ENCODE data around the gene SERPIND1.
"Not testable (repeated sequence)": the region's sequence is repeated elsewhere in the genome, so short reads cannot be mapped to it uniquely, and the experiment has no call there.

SERPIND1 gene

DNA sequence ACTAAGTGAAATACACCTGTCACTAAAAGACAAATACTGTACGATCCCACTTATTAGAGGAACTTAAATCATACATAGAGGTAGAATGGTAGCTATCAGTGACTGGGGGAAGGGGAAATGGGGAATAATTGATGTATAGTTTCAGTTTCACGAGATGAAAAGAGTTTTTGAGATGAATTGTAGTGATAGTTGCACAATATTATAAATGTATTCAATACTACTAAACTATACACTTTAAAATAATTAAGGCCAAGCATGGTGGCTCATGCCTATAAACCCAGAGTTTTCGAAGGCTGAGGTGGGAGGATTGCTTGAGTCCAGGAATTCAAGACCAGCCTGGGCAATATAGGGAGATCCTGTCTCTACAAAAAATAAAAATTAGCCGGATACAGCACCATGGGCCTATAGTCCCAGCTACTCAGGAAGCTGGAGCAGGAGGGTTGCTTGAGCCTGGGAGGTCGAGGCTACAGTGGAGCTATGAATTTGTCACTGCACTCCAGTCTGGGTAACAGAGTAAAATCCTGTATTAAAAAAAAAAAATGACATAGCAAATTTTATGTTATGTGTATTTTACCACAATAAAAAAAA lies 40.4 kb downstream of the SERPIND1 start:
- no peak for DNase-seq (ENCODE audit: low spot score)

DNA sequence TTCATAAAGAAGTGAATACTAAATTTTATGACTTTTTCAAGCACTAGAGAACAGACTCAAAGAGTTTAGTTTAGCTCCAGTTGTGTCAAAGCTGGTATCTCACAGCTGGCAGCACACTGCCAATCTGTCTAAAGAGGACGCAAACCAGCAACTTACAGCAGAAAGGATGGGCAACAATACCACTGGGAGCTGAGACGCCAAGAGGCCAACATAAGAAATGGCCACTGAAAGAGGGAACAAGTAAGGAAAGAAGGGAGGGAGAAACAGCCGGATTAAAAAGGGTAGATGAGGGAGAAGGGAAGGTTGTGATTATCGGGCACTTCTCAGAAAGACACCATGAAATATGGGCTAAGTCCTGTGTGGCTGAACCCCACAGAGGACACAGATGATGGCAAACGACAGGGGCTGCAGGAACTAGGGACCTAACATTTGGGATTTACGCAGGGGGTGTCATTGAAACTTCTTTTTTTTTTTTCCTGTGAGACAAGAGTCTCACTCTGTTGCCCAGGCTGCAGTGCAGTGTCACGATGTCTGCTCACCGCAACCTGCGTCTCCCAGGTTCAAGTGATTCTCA lies 41.7 kb downstream of the SERPIND1 start:
- DNase-seq (ENCODE audit: low spot score) = no peak

DNA sequence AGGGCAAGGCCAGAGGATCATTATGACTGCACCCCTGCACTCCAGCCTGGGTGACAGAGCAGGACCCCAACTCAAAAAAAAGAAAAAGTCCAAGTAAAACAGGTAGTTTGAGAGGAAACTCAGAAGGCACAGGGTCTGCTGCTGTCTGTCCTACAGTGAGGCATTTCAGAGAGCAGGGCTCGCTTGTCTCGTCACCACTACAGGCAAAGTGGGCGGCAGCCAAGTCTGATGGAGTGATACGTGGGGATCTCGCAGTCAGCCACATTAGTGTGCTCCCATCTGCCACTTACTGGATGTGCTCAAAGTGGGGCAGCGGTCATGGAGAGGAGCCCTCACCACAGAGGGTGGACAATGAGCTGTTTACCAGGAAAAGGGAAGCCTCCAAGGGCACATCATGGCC lies 42.6 kb downstream of the SERPIND1 start:
- no peak for DNase-seq (ENCODE audit: low spot score)

DNA sequence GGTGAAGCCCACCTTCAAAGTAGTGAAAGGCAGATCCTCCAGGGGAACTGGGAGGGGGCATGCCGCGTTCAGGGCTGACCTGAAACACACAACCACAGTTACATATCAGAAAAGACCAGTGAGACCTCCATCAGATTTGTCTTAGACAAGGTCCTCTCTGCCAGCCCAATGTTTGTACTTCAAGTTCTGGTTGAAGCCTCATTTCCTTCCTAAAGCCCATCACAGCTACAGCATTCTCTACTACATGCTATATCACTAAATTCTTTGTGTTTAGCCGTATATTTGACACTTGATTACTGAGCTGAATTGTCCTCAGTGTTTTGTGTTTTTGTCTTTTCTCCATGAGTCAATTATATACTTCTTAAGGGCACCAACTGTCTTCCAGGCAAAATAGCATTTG lies 44.6 kb downstream of the SERPIND1 start:
- no peak for DNase-seq (ENCODE audit: low spot score)

DNA sequence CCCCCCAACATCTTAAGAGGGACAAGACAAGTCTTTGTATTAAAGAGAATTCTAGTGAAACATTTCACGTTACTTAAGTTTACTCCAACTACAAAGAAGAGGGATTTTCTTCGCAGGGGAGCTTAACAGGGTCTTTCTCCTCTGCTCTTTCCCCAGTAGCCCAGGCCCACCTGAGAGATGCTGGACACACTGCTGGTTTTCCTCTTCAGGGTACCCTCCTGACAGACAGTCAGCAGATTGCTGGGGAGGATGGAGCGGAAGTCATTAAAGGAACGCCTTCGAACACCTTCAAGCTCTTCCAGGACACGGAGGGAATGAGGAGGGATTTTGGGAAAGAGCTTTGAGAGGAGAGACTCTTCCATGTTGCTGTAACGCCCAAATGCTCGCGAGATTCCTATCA lies 45.6 kb downstream of the SERPIND1 start:
- no peak for DNase-seq (ENCODE audit: low spot score)

DNA sequence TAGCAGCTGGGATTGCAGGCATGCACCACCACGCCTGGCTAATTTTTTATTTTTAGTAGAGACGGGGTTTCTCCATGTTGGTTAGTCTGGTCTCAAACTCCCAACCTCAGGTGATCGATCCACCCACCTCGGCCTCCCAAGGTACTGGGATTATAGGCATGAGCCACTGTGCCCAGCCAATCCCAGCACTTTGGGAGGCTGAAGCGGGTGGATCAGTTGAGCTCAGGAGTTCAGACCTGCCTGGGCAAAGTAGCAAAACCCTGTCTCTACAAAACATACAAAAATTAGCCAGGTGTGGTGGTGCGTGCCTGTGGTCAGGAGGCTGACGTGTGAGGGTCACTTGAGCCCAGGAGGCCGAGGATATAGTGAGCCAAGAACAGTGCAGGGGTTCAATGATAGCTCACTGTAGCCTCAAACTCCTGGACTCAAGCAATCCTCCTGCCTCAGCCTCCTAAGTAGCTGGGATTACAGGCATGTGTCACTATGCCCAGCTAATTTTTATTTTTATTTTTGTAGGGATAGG lies 47.9 kb downstream of the SERPIND1 start:
- DNase-seq (ENCODE audit: low spot score) = not testable (repeated sequence)

DNA sequence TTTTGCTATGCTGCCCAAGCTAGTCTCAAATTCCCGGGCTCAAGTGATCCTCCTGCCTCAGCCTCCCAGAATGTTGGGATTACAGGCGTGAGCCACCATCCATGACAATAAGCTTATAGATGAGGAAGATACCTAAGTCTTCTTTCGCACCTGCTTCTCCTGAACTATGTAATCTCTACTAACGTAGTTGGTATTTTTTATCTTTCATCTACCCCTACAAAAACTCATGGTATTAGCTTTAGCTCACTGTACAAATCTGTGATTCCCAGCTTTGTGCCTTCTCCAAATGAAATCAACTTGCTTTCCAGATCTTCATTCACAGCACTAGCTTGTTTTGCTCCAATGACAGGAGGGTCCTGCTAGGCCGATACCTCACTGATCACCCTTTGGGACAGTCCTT lies 48.3 kb downstream of the SERPIND1 start:
- no peak for DNase-seq (ENCODE audit: low spot score)

DNA sequence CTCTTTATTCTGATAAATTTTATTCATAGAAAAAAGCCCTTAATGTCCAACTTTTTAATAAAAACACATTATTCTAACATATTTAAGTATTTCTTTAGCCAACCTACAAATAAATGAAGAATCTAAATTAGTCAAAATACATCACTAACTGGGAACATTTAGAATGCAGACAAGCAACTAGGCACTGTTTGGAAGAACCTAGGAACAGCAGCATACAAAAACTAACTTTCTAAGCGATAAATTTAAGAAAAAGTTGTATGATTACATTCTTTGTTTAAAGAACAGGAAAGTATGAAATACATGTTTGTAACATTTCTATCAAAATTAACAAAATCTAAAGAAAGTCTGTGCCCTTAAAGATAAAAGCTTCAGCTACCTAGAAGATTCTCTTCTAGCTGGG lies 49.4 kb downstream of the SERPIND1 start:
- no peak for DNase-seq (ENCODE audit: low spot score)

DNA sequence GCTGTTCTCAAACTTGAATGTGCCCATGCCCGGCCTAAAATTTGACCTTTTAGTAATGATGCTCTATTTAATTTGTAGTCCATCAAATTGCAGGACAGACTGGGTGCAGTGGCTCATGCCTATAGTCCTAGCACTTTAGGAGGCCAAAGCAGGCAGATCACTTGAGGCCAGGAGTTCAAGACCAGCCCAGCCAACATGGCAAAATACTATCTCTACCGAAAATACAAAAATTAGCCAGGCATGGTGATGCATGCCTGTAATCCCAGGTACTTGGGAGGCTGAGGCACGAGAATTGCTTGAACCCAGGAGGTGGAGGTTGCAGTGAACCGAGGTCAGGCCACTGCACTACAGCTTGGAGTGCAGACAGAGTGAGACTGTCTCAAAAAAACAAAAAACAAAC lies 51.3 kb downstream of the SERPIND1 start:
- DNase-seq (ENCODE audit: low spot score) = not testable (repeated sequence)

DNA sequence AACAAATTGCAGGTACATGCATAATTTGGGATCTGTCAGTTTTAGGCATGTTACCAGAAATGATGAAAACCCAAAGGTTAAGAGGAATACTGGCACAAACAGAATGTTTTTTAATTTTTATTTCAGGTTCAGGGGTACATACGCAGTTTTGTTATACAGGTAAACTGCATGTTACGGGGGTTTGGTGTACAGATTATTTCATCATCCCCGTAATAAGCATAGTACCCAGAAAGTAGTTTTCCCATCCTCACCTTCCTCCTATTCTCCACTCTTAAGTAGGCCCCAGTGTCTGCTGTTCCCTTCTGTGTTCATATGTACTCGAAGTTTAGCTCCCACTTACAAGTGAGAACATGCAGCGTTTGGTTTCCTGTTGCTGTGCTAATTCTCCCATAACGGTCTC lies 51.7 kb downstream of the SERPIND1 start:
- no peak for DNase-seq (ENCODE audit: low spot score)

DNA sequence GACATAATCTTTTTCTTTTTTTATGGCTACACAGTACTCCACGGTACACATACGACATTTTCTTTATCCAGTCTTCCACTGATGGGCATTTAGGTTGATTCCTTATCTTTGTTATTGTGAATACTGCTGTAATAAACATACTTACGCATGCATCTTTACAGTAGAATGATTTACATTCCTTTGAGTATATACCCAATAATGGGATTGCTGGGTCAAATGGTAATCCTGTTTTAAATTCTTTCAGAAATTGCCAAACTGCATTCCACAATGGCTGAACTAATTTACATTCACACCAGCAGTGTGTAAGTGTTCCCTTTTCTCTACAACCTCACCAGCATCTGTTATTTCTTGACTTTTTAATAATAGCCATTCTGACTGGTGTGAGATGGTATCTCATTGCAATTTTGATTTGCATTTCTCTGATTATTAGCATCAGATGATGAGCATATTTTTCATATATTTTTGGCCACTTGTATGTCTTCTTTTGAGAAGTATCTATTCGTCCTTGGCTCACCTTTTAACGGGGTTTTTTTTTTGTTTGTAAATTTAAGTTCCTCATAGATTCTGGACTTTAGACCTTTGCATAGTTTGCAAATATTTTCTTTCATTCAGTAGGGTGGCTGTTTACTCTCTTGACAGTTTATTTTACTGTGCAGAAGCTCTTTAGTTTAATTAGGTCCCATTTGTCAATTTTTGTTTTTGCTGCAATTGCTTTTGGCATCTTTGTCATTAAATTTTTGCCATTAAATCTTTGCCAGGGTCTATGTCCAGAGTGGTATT lies 52.6 kb downstream of the SERPIND1 start:
- DNase-seq (ENCODE audit: low spot score) = not testable (repeated sequence)

DNA sequence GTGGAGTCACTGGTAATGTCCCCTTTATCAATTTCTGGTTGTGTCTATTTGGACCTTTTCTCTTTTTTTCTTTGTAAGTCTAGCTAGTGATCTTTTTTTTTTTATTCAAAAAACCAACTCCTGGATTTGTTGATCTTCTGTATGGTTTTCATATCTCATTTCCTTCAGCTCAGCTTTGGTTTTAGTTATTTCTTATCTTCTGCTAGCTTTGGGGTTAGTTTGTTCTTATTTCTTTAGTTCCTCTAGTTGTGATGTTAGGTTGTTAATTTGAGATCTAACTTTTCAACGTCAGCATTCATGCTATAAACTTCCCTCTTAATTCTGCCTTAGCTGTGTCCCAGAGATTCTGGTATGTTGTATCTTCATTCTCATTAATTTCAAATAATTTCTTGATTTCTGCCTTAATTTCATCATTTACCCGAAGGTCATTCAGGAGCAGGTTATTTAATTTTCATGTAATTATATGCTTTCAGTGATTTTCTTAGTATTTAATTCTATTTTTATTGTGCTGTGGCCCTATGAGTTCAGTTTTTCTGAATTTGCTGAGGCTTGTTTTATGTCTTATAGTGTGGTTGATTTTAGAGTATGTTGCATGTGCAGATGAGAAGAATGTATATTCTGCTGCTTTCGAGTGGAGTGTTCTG lies 55.7 kb downstream of the SERPIND1 start:
- no peak for DNase-seq (ENCODE audit: low spot score)

DNA sequence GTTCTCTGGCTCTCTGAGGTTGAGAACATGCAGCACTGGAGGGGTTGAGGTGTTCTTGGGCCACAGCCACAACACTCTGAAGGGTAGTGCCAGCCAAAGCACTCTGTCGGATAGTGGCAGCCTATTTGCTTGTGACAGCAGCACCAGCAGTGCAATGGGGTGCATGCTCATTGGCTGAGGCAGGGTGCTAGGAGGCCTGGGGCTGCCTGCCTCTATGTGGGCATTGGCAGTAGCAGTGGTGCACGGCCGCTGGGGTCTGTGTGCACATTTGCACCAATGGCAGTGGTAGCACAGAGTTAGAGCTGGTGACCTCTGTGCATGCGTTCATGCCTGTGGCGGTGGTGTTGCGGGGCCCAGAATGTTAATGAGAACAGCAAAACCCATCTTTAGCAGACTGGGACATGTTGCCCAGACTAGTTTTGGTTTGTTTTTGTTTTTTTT lies 59.3 kb downstream of the SERPIND1 start:
- no peak for DNase-seq (ENCODE audit: low spot score)

DNA sequence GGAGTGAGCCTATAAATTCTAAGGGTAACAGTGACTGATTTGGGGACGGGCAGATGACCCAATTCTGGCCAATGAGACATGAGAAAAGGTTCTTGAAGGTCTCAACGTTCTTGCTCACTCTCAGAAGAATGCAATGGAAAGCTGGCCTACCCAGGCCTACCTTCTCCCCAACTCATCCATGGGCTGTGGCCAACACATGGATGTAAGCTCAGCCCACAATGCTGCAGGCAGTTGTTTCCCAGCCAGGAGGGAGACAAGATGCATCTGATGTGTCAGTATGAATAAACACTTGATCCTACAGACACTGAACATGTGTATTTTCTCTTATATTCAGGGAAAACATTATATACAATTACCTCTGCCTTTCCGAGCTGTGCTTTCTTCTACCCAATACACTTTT lies 60.3 kb downstream of the SERPIND1 start:
- peak; percentile 58 for DNase-seq (ENCODE audit: low spot score)

DNA sequence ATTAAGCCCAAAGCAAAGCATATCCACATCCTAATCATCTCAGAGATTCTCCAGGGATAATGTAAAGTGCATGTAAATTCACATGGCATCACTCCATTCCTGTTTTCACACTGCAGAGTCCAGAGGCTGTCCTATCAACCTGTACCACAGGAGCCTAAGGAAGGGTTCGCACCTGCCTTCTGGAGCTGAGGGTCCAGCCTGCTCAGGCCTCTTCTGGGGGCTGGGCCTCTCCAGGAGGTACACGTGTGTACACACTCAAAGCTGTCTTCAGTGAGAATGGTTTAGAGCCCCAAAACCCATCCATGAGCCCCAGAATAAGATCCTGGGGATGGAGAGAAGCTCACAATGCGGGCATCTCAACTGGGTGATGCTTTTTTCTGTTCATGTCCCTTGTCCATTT lies 60.8 kb downstream of the SERPIND1 start:
- no peak for DNase-seq (ENCODE audit: low spot score)
